ENCODE results near the gene ROPN1L. TPM values are rescaled to one million over a fixed set of nuclear protein-coding genes. Genes with fewer than 3 reads are reported as not detected.

The ROPN1L gene
- total and polyA plus RNA-seq, 2 of the 13 experiments (the other 11 are each of a cell fraction or from before 2014, with no cell fraction given): not detected

DNA sequence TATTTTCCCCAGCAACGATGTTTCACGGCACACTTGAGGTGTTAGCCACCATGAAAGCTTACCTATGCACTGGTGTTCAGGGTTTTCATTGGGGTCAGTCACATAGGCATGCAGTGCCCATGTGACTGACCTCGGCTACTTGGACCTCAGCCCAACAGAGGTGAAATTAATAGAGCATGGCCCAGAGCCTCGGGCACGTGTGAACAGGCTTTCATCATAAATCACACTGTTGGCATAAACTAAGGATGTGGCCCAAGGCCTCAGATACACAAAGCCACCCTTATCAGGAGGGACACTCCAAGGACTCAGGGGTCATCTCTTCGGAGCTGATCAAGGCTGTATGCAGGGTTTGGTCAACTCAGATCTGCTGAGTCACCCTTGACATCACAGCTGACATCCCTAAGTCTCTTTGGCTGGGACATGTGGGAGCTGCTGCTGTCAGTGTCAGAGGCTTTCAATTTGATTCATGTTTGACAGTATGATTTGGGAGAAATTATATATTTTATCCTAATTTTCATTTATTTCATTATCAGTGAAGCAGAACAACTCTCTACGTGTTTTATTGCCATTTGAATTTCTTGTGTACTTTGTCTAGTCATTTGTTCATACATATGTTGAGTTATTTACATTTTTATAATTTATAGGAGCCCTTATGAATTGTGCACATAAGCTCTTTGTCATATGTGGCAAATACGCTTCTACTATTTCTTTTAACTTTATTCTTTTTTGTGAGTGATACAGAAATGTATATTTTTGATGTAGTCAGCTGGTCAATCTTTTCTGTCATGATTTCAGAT is 62.5 kb downstream of the ROPN1L start (continued):
- TF ChIP-seq KDM6A (CRISPR knock-in tag; IDR thresholded peaks at IDR 0.05; ENCODE audit: low read depth) (no peak), ATF7-NPFF (CRISPR knock-in tag; IDR thresholded peaks at IDR 0.05; ENCODE audit: low read depth) (no peak), ZNF296 (CRISPR knock-in tag; conservative IDR thresholded peaks at IDR 0.05) (no peak), RFX1 (IDR thresholded peaks at IDR 0.05) (no peak), MED13 (CRISPR knock-in tag; IDR thresholded peaks at IDR 0.05) (no peak), SOX6 (IDR thresholded peaks at IDR 0.05) (no peak), SOX6 (CRISPR knock-in tag; IDR thresholded peaks at IDR 0.05) (peak; percentile 30; the same call in 1 of the 2 replicates), NR2C2 (CRISPR knock-in tag; IDR thresholded peaks at IDR 0.05; ENCODE audit: borderline replicate concordance) (0 out of 2 replicates have a peak, but pooled peaks have one; percentile 30), ZZZ3 (CRISPR knock-in tag; IDR thresholded peaks at IDR 0.05; ENCODE audit: borderline replicate concordance) (no peak), KDM5A (IDR thresholded peaks at IDR 0.05; ENCODE audit: borderline replicate concordance, low read length) (no peak), AGO1 (IDR thresholded peaks at IDR 0.05; ENCODE audit: low read depth, low read length, poor library complexity, severe bottlenecking) (no peak), ZNF773 (CRISPR knock-in tag; IDR thresholded peaks at IDR 0.05; ENCODE audit: borderline replicate concordance) (no peak), ZNF878 (CRISPR knock-in tag; IDR thresholded peaks at IDR 0.05) (no peak), ZNF207 (IDR thresholded peaks at IDR 0.05; ENCODE audit: borderline replicate concordance) (no peak), ZNF234 (CRISPR knock-in tag; conservative IDR thresholded peaks at IDR 0.05) (no peak)
- TF ChIP-seq, protein P1, sequence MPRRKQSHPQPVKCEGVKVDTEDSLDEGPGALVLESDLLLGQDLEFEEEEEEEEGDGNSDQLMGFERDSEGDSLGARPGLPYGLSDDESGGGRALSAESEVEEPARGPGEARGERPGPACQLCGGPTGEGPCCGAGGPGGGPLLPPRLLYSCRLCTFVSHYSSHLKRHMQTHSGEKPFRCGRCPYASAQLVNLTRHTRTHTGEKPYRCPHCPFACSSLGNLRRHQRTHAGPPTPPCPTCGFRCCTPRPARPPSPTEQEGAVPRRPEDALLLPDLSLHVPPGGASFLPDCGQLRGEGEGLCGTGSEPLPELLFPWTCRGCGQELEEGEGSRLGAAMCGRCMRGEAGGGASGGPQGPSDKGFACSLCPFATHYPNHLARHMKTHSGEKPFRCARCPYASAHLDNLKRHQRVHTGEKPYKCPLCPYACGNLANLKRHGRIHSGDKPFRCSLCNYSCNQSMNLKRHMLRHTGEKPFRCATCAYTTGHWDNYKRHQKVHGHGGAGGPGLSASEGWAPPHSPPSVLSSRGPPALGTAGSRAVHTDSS (CRISPR knock-in tag; conservative IDR thresholded peaks at IDR 0.05): no peak
- TF ChIP-seq, protein P2, sequence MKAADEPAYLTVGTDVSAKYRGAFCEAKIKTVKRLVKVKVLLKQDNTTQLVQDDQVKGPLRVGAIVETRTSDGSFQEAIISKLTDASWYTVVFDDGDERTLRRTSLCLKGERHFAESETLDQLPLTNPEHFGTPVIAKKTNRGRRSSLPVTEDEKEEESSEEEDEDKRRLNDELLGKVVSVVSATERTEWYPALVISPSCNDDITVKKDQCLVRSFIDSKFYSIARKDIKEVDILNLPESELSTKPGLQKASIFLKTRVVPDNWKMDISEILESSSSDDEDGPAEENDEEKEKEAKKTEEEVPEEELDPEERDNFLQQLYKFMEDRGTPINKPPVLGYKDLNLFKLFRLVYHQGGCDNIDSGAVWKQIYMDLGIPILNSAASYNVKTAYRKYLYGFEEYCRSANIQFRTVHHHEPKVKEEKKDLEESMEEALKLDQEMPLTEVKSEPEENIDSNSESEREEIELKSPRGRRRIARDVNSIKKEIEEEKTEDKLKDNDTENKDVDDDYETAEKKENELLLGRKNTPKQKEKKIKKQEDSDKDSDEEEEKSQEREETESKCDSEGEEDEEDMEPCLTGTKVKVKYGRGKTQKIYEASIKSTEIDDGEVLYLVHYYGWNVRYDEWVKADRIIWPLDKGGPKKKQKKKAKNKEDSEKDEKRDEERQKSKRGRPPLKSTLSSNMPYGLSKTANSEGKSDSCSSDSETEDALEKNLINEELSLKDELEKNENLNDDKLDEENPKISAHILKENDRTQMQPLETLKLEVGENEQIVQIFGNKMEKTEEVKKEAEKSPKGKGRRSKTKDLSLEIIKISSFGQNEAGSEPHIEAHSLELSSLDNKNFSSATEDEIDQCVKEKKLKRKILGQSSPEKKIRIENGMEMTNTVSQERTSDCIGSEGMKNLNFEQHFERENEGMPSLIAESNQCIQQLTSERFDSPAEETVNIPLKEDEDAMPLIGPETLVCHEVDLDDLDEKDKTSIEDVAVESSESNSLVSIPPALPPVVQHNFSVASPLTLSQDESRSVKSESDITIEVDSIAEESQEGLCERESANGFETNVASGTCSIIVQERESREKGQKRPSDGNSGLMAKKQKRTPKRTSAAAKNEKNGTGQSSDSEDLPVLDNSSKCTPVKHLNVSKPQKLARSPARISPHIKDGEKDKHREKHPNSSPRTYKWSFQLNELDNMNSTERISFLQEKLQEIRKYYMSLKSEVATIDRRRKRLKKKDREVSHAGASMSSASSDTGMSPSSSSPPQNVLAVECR (CRISPR knock-in tag; IDR thresholded peaks at IDR 0.05; ENCODE audit: borderline replicate concordance): no peak
- TF ChIP-seq, protein P3, sequence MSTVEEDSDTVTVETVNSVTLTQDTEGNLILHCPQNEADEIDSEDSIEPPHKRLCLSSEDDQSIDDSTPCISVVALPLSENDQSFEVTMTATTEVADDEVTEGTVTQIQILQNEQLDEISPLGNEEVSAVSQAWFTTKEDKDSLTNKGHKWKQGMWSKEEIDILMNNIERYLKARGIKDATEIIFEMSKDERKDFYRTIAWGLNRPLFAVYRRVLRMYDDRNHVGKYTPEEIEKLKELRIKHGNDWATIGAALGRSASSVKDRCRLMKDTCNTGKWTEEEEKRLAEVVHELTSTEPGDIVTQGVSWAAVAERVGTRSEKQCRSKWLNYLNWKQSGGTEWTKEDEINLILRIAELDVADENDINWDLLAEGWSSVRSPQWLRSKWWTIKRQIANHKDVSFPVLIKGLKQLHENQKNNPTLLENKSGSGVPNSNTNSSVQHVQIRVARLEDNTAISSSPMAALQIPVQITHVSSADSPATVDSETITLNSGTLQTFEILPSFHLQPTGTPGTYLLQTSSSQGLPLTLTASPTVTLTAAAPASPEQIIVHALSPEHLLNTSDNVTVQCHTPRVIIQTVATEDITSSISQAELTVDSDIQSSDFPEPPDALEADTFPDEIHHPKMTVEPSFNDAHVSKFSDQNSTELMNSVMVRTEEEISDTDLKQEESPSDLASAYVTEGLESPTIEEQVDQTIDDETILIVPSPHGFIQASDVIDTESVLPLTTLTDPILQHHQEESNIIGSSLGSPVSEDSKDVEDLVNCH (CRISPR knock-in tag; IDR thresholded peaks at IDR 0.05): no peak
- TF ChIP-seq, protein P4, sequence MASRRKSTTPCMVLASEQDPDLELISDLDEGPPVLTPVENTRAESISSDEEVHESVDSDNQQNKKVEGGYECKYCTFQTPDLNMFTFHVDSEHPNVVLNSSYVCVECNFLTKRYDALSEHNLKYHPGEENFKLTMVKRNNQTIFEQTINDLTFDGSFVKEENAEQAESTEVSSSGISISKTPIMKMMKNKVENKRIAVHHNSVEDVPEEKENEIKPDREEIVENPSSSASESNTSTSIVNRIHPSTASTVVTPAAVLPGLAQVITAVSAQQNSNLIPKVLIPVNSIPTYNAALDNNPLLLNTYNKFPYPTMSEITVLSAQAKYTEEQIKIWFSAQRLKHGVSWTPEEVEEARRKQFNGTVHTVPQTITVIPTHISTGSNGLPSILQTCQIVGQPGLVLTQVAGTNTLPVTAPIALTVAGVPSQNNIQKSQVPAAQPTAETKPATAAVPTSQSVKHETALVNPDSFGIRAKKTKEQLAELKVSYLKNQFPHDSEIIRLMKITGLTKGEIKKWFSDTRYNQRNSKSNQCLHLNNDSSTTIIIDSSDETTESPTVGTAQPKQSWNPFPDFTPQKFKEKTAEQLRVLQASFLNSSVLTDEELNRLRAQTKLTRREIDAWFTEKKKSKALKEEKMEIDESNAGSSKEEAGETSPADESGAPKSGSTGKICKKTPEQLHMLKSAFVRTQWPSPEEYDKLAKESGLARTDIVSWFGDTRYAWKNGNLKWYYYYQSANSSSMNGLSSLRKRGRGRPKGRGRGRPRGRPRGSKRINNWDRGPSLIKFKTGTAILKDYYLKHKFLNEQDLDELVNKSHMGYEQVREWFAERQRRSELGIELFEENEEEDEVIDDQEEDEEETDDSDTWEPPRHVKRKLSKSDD (CRISPR knock-in tag; IDR thresholded peaks at IDR 0.05; ENCODE audit: low read depth): no peak
